Activated naive CD4-positive, alpha-beta T cell treated with anti-CD3 and anti-CD28 coated beads, Interleukin-2, amount 10 ng/mL, durations not matched to agents 7 days and 5 days (primary cell): ENCODE measurements around the gene MYH11.
"Not testable (repeated sequence)": the region's sequence is repeated elsewhere in the genome, so short reads cannot be mapped to it uniquely, and the experiment has no call there.

Experiments used
- CTCF ChIA-PET: fragments of 350-600 bp; sonication (Branson Sonifier 250); formaldehyde crosslinking; loops from one replicate; lab custom pipeline; 2021; ENCODE audit warnings: antibody characterized with exemption; lab: Charles Lee
- DNase-seq: peaks from one replicate; pipeline ENCODE4 v3.0.0-alpha.2; 2020
- H3K27ac Mint-ChIP-seq: one replicate; pipeline ENCODE4 v1.8.0; 2021; ENCODE audit warnings: mild to moderate bottlenecking, moderate library complexity, mixed read lengths
- H3K27me3 Mint-ChIP-seq: one replicate; pipeline ENCODE4 v1.8.0; 2021; ENCODE audit warnings: mild to moderate bottlenecking, mixed read lengths
- H3K36me3 Mint-ChIP-seq: one replicate; pipeline ENCODE4 v1.8.0; 2021; ENCODE audit warnings: mixed read lengths
- H3K4me1 Mint-ChIP-seq: one replicate; pipeline ENCODE4 v1.8.0; 2021; ENCODE audit warnings: mixed read lengths
- H3K4me3 Mint-ChIP-seq: one replicate; pipeline ENCODE4 v1.8.0; 2021; ENCODE audit warnings: mild to moderate bottlenecking, moderate library complexity, mixed read lengths
- H3K9me3 Mint-ChIP-seq: one replicate; pipeline ENCODE4 v1.8.0; 2021; ENCODE audit warnings: mixed read lengths

MYH11 gene

GRCh38 chr16:15843635-15844279 lies 13.1 kb downstream of the MYH11 start:
- H3K27ac Mint-ChIP-seq, result no peak overlapping the region
- no peak overlapping the region for H3K4me3 Mint-ChIP-seq
- no peaks in the 10 kb centered on the region for H3K4me1 Mint-ChIP-seq
- H3K36me3 Mint-ChIP-seq, result no peaks in the 10 kb centered on the region
- no peak for DNase-seq
- H3K9me3 Mint-ChIP-seq, result no peaks in the 10 kb centered on the region
- H3K27me3 Mint-ChIP-seq, result peaks cover 12% of the 10 kb centered on the region
- CTCF ChIA-PET, result interaction anchor here (1.3 kb wide), 1 partner anchor 22 kb away, joined by 5 read pairs; no protein-coding TSS in a partner anchor

- not testable (repeated sequence) for H3K27me3 Mint-ChIP-seq, H3K9me3 Mint-ChIP-seq, H3K27ac Mint-ChIP-seq
Observed at GRCh38 chr16:15839204-15839603, 17.6 kb downstream of the MYH11 start.

GRCh38 chr16:15837761-15838160 lies 19.1 kb downstream of the MYH11 start:
- CTCF ChIA-PET, result interaction anchor here (1.0 kb wide), 1 partner anchor 16 kb away, joined by 3 read pairs; no protein-coding TSS in a partner anchor
- no peak for DNase-seq

More at GRCh38 chr16:15839204-15839603, 17.6 kb downstream of the MYH11 start:
- H3K4me1 Mint-ChIP-seq, DNase-seq, CTCF ChIA-PET, H3K4me3 Mint-ChIP-seq, H3K36me3 Mint-ChIP-seq: not testable (repeated sequence)

GRCh38 chr16:15836965-15837611 lies 19.7 kb downstream of the MYH11 start:
- Mint-ChIP-seq H3K27ac (no peak overlapping the region), H3K4me3 (no peak overlapping the region), H3K4me1 (peaks cover 4% of the 10 kb centered on the region), H3K36me3 (no peaks in the 10 kb centered on the region), H3K9me3 (no peaks in the 10 kb centered on the region), H3K27me3 (peaks cover 9% of the 10 kb centered on the region)
- DNase-seq, result no peak
- CTCF ChIA-PET, result interaction anchor here (1.0 to 1.2 kb wide), 2 partner anchors 15 kb away, joined by 3 read pairs; no protein-coding TSS in a partner anchor

More at GRCh38 chr16:15837761-15838160, 19.1 kb downstream of the MYH11 start:
- no peak overlapping the region for H3K27ac Mint-ChIP-seq
- peaks cover 7% of the 10 kb centered on the region for H3K27me3 Mint-ChIP-seq
- no peaks in the 10 kb centered on the region for H3K36me3 Mint-ChIP-seq
- H3K4me3 Mint-ChIP-seq, result no peak overlapping the region
- no peaks in the 10 kb centered on the region for H3K9me3 Mint-ChIP-seq
- peaks cover 4% of the 10 kb centered on the region for H3K4me1 Mint-ChIP-seq

DNA sequence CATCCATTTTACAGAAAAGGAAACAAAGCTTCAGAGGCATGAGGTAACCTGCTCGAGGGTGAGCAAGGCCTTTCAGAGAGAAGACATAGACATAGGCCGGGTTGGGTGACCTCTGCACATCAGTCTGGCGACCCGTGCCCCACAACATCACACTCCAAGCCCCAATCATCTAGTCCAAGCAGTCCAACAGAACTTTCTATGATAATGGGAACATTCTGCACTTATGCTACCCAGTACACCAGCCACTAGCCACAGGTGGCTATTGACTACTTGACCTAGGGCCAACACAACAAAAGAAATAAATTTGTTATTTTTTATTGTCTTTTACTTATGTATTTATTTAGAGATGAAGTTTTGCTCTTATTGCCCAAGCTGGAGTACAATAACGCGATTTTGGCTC lies 20.8 kb downstream of the MYH11 start:
- Mint-ChIP-seq H3K36me3 (no peaks in the 10 kb centered on the region), H3K27ac (no peak overlapping the region), H3K27me3 (peaks cover 15% of the 10 kb centered on the region), H3K4me1 (peaks cover 4% of the 10 kb centered on the region), H3K9me3 (no peaks in the 10 kb centered on the region), H3K4me3 (no peak overlapping the region)
- CTCF ChIA-PET, result interaction anchor here (1.2 kb wide), 1 partner anchor 14 kb away, joined by 3 read pairs; no protein-coding TSS in a partner anchor
- no peak for DNase-seq

DNA sequence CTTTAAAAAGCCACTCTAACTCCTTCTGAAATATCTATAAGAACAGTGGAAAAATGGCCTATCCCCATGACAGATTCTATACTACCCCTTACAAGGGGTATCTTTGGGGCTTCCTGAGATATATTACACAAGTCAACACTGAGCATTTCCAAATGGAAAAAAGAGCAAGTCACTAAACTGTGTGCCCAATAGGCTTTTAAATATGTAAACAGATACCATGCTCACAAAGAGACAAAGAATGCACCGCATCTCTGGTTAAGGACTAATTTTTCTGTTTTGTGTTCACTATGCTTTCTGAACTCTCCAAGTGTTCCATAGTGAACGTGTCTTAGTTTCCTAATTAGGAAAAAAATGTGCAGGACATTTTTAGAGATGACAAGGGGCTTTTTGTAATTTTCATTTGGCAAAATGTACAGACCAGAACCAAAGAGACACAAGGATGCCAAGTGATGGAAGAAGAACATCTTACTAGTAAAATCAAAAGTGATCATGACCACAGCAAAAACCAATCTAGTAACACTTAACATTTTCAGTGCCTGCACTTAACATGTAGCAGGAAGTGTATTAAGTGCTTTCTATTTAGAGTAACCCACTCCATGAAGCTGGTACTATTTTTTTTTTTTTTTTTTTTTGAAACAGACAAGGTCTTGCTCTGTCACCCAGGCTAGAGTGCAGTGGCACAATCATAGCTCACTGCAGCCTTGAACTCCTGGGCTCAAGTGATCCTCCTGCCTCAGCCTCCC lies 21.5 kb downstream of the MYH11 start:
- H3K4me1 Mint-ChIP-seq, result peaks cover 4% of the 10 kb centered on the region
- no peak overlapping the region for H3K27ac Mint-ChIP-seq
- CTCF ChIA-PET, result no interaction called here
- H3K27me3 Mint-ChIP-seq, result peaks cover 15% of the 10 kb centered on the region
- no peak overlapping the region for H3K4me3 Mint-ChIP-seq
- H3K36me3 Mint-ChIP-seq, result no peaks in the 10 kb centered on the region
- no peak for DNase-seq
- H3K9me3 Mint-ChIP-seq, result no peaks in the 10 kb centered on the region

- Mint-ChIP-seq H3K27ac (no peak overlapping the region), H3K4me3 (no peak overlapping the region), H3K27me3 (peaks cover 15% of the 10 kb centered on the region), H3K4me1 (peaks cover 4% of the 10 kb centered on the region), H3K9me3 (no peaks in the 10 kb centered on the region), H3K36me3 (no peaks in the 10 kb centered on the region)
- no peak for DNase-seq
- CTCF ChIA-PET, result interaction anchor here (0.9 kb wide), 1 partner anchor 13 kb away, joined by 3 read pairs; no protein-coding TSS in a partner anchor
Observed at GRCh38 chr16:15834502-15834901, 22.3 kb downstream of the MYH11 start.

DNA sequence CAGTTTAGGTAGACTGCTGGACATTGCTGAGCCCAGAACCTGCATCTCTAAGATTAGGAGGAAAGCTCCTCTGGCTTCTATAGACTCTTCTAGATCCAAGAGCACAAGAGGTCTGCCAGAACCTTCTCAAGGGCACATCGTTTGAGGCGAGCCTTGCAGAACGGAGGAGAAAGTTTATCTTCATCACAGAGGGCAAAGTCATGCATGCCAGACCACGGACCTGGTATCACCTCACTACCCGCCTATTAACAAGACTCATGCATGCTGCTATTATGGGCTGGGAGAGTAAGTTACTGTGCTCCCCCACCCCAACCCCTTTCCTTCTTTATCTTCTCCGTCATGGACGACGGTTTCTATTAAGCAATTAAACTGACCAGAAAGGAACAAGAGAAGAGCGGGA lies 23.3 kb downstream of the MYH11 start:
- no peak for DNase-seq
- Mint-ChIP-seq H3K4me1 (peaks cover 4% of the 10 kb centered on the region), H3K27ac (no peak overlapping the region), H3K27me3 (peaks cover 18% of the 10 kb centered on the region), H3K4me3 (no peak overlapping the region), H3K9me3 (no peaks in the 10 kb centered on the region), H3K36me3 (no peaks in the 10 kb centered on the region)
- CTCF ChIA-PET, result no interaction called here

GRCh38 chr16:15832241-15832640 lies 24.6 kb downstream of the MYH11 start:
- DNase-seq, result no peak
- H3K9me3 Mint-ChIP-seq, result no peaks in the 10 kb centered on the region
- H3K36me3 Mint-ChIP-seq, result no peaks in the 10 kb centered on the region
- CTCF ChIA-PET, result no interaction called here
- peaks cover 4% of the 10 kb centered on the region for H3K4me1 Mint-ChIP-seq
- no peak overlapping the region for H3K27ac Mint-ChIP-seq
- H3K27me3 Mint-ChIP-seq, result peaks cover 21% of the 10 kb centered on the region
- no peak overlapping the region for H3K4me3 Mint-ChIP-seq

DNA sequence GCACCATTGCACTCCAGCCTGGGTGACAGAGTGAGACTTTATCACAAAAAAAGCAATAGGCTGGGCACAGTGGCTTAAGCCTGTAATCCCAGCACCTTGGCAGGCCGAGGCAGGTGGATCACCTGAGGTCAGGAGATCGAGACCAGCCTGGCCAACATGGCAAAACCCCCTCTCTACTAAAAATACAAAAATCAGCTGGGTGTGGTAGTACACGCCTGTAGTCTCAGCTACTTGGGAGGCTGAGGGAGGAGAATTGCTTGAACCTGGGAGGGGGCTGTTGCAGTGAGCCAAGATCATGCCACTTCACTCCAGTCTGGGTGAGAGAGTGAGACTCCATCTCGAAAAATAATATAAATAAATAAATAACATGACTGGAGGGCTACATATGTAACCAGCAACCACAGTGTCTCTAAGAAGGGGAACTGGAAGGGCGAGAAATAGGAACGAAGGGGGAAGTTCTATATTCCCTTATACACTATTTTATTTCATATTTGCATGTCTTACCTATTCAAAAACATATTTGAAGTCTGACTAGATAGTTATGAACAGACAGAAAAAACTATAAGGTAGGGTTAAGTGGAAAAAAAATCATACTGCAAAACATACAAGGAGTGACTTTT lies 25.9 kb downstream of the MYH11 start:
- no peaks in the 10 kb centered on the region for H3K9me3 Mint-ChIP-seq
- no peak overlapping the region for H3K4me3 Mint-ChIP-seq
- CTCF ChIA-PET, result no interaction called here
- H3K27ac Mint-ChIP-seq, result no peak overlapping the region
- no peak for DNase-seq
- H3K4me1 Mint-ChIP-seq, result peaks cover 4% of the 10 kb centered on the region
- peaks cover 21% of the 10 kb centered on the region for H3K27me3 Mint-ChIP-seq
- no peaks in the 10 kb centered on the region for H3K36me3 Mint-ChIP-seq

GRCh38 chr16:15829460-15829859 lies 27.4 kb downstream of the MYH11 start:
- no peaks in the 10 kb centered on the region for H3K36me3 Mint-ChIP-seq
- no peak for DNase-seq
- CTCF ChIA-PET, result interaction anchor here (1.2 to 1.4 kb wide), 2 partner anchors 7 to 73 kb away, joined by 3 to 4 read pairs; no protein-coding TSS in a partner anchor
- no peaks in the 10 kb centered on the region for H3K9me3 Mint-ChIP-seq
- no peak overlapping the region for H3K4me3 Mint-ChIP-seq
- H3K4me1 Mint-ChIP-seq, result no peaks in the 10 kb centered on the region
- H3K27me3 Mint-ChIP-seq, result peaks cover 21% of the 10 kb centered on the region
- no peak overlapping the region for H3K27ac Mint-ChIP-seq

- H3K36me3 Mint-ChIP-seq, result no peaks in the 10 kb centered on the region
- H3K27me3 Mint-ChIP-seq, result peaks cover 14% of the 10 kb centered on the region
- no peaks in the 10 kb centered on the region for H3K4me1 Mint-ChIP-seq
- CTCF ChIA-PET, result interaction anchor here (1.0 kb wide), 1 partner anchor 21 kb away, joined by 3 read pairs; no protein-coding TSS in a partner anchor
- no peaks in the 10 kb centered on the region for H3K9me3 Mint-ChIP-seq
- H3K27ac Mint-ChIP-seq, result no peak overlapping the region
- no peak overlapping the region for H3K4me3 Mint-ChIP-seq
- DNase-seq, result no peak
Observed at GRCh38 chr16:15827709-15828343, 29.0 kb downstream of the MYH11 start.

DNA sequence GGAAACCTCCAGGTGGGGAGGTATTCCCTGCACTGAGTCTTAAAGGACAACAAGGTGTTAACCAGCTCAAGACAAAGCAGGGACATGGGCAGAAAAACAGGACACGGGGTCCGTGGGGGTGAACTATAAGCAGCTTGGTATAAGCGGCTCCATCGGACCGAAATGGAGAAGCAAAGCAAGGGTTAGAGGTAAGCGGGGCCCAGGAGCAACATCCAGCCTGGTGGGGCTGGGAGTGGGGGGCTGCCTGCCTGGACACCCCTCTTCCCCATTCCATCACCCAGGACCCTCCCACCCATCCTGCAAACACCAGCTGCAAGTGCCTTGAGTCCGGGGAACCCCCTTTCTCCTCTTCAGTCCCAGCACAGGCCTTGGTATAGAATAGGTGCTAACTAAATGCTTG lies 29.5 kb downstream of the MYH11 start:
- CTCF ChIA-PET, result interaction anchor here (1.0 kb wide), 1 partner anchor 21 kb away, joined by 3 read pairs; no protein-coding TSS in a partner anchor
- DNase-seq, result no peak
- Mint-ChIP-seq H3K27me3 (peaks cover 14% of the 10 kb centered on the region), H3K9me3 (no peaks in the 10 kb centered on the region), H3K4me3 (no peak overlapping the region), H3K4me1 (no peaks in the 10 kb centered on the region), H3K36me3 (no peaks in the 10 kb centered on the region), H3K27ac (no peak overlapping the region)
